Astrocyte (in vitro differentiated cells and primary cell): Measurements from ENCODE around the gene FOXJ1. TPM values are rescaled to one million over a fixed set of nuclear protein-coding genes. Genes with fewer than 3 reads are reported as not detected.

Source experiments
- DNase-seq: peaks from one replicate; pipeline ENCODE4 v3.0.0-alpha.2; 2010; ENCODE audit warnings: low read depth
- FAIRE-seq: peaks from 2 replicates; lab custom pipeline; 2011; peaks lifted over from hg19 to GRCh38; lab: Jason Lieb, UNC
- H2AFZ ChIP-seq: 2 replicates; pipeline ENCODE4 v1.6.0; 2012; ENCODE audit warnings: low read depth, low read length, inconsistent platforms
- H3K27ac ChIP-seq: 2 replicates; pipeline ENCODE4 v1.5.1; 2011; ENCODE audit warnings: low read depth, low read length, inconsistent platforms
- H3K27me3 ChIP-seq: 2 replicates; pipeline ENCODE4 v1.6.0; 2011; ENCODE audit warnings: low read length, inconsistent platforms; ENCODE audit not compliant: insufficient read depth
- H3K36me3 ChIP-seq: 2 replicates; pipeline ENCODE4 v1.5.1; 2011; ENCODE audit warnings: low read length, inconsistent platforms; ENCODE audit not compliant: insufficient read depth
- H3K4me1 ChIP-seq: 2 replicates; pipeline ENCODE4 v1.5.1; 2011; ENCODE audit warnings: low read length, inconsistent platforms; ENCODE audit not compliant: insufficient read depth
- H3K4me2 ChIP-seq: 2 replicates; pipeline ENCODE4 v1.6.0; 2012; ENCODE audit warnings: low read length, inconsistent platforms
- H3K4me3 ChIP-seq: 2 replicates; pipeline ENCODE4 v1.5.1; 2011; ENCODE audit warnings: low read depth, mild to moderate bottlenecking, low read length, inconsistent platforms; ENCODE audit not compliant: insufficient read depth
- H3K79me2 ChIP-seq: 2 replicates; pipeline ENCODE4 v1.6.0; 2012; ENCODE audit warnings: mild to moderate bottlenecking, low read length, inconsistent platforms; ENCODE audit not compliant: insufficient read depth
- H3K9ac ChIP-seq: 2 replicates; pipeline ENCODE4 v1.6.0; 2012; ENCODE audit warnings: mild to moderate bottlenecking, low read length, inconsistent platforms
- H3K9me3 ChIP-seq: 2 replicates; pipeline ENCODE4 v1.5.1; 2012; ENCODE audit warnings: low read depth, mild to moderate bottlenecking, low read length, inconsistent platforms; ENCODE audit not compliant: insufficient read depth
- H4K20me1 ChIP-seq: 2 replicates; pipeline ENCODE4 v1.6.0; 2012; ENCODE audit warnings: low read length, inconsistent platforms; ENCODE audit not compliant: insufficient read depth
- H3K27ac Mint-ChIP-seq: one replicate; pipeline ENCODE4 v1.8.0; 2021; ENCODE audit warnings: mild to moderate bottlenecking, mixed read lengths; ENCODE audit not compliant: unreplicated experiment
- H3K27me3 Mint-ChIP-seq: one replicate; pipeline ENCODE4 v1.8.0; 2021; ENCODE audit warnings: low read depth, mixed read lengths; ENCODE audit not compliant: unreplicated experiment
- H3K36me3 Mint-ChIP-seq: one replicate; pipeline ENCODE4 v1.8.0; 2021; ENCODE audit warnings: low read depth, mixed read lengths; ENCODE audit not compliant: unreplicated experiment
- H3K4me1 Mint-ChIP-seq: one replicate; pipeline ENCODE4 v1.8.0; 2021; ENCODE audit warnings: low read depth, mixed read lengths; ENCODE audit not compliant: unreplicated experiment
- H3K4me3 Mint-ChIP-seq: one replicate; pipeline ENCODE4 v1.8.0; 2021; ENCODE audit warnings: mild to moderate bottlenecking, moderate library complexity, mixed read lengths; ENCODE audit not compliant: unreplicated experiment
- H3K9me3 Mint-ChIP-seq: one replicate; pipeline ENCODE4 v1.8.0; 2021; ENCODE audit warnings: mild to moderate bottlenecking, mixed read lengths; ENCODE audit not compliant: unreplicated experiment
- EZH2 ChIP-seq: IDR thresholded peaks from 2 replicates; pipeline ENCODE4 v1.6.1; 2012; ENCODE audit warnings: mild to moderate bottlenecking, low read length, inconsistent platforms; ENCODE audit not compliant: insufficient read depth
- total RNA-seq: library from RNA; stranded (reverse); gene quantifications from 2 replicates; pipeline ENCODE4 v1.2.1, GENCODE V29; 2021
- TF ChIP-seq, protein P1 (sequence below): IDR thresholded peaks from 2 replicates; pipeline ENCODE4 v1.5.1; 2011; ENCODE audit warnings: low read depth, mild to moderate bottlenecking, inconsistent platforms, low read length, moderate library complexity; ENCODE audit not compliant: insufficient read depth

Gene FOXJ1
- total RNA-seq, 1 donor from 2014 or later: 0.48 TPM

DNA sequence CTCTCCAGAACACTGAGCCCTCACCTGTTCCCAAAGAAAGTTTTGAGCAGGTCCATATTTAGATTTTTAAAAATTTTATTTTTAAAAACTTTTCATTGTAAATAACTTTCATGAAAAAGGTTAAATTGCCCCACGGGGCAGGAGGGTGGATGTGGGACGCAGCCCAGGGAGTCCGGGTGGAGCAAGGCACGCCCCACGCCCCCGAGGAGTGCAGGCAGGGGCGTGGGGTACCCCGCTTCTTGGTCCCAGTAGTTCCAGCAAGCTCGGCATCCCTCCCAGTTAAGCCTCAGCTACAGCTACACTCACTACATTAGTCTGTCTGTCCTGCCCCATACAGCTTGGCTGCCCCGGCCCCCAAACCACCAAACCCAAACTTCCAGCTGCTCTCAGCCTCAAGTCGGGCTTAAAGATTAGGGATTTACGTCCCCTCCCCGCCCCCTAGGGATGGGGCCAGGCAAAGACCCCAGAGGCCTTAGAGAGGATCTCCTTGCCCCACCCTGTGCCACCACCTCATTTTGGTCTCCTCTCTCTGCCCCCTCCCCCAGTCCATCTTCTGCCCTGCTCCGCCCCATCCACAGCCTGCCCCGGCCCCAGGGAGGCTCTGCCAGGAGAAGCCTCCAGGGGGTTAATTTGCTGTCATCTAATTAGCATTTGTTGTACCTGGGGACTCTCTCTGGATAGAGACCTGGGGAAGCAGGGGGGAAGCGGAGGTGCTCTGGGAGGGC lies 4.6 kb downstream of the FOXJ1 start:
- no peaks in the 10 kb centered on the region for H3K36me3 ChIP-seq
- peaks cover 52% of the 10 kb centered on the region for H3K27me3 ChIP-seq
- H3K9me3 ChIP-seq: no peaks in the 10 kb centered on the region
- TF ChIP-seq EZH2: no peak
- TF ChIP-seq, protein P1, sequence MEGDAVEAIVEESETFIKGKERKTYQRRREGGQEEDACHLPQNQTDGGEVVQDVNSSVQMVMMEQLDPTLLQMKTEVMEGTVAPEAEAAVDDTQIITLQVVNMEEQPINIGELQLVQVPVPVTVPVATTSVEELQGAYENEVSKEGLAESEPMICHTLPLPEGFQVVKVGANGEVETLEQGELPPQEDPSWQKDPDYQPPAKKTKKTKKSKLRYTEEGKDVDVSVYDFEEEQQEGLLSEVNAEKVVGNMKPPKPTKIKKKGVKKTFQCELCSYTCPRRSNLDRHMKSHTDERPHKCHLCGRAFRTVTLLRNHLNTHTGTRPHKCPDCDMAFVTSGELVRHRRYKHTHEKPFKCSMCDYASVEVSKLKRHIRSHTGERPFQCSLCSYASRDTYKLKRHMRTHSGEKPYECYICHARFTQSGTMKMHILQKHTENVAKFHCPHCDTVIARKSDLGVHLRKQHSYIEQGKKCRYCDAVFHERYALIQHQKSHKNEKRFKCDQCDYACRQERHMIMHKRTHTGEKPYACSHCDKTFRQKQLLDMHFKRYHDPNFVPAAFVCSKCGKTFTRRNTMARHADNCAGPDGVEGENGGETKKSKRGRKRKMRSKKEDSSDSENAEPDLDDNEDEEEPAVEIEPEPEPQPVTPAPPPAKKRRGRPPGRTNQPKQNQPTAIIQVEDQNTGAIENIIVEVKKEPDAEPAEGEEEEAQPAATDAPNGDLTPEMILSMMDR: no peak
- DNase-seq: no peak
- no peak overlapping the region for H3K9ac ChIP-seq
- no peak overlapping the region for H3K4me3 ChIP-seq
- no peak overlapping the region for H2AFZ ChIP-seq
- H3K4me1 ChIP-seq: peaks cover 3% of the 10 kb centered on the region
- H4K20me1 ChIP-seq: no peaks in the 10 kb centered on the region
- no peak overlapping the region for H3K4me2 ChIP-seq
- no peaks in the 10 kb centered on the region for H3K79me2 ChIP-seq
- FAIRE-seq: no peak
- Mint-ChIP-seq H3K9me3 (no peaks in the 10 kb centered on the region), H3K4me3 (no peak overlapping the region), H3K27ac (no peak overlapping the region), H3K36me3 (no peaks in the 10 kb centered on the region), H3K4me1 (peaks cover 11% of the 10 kb centered on the region), H3K27me3 (peaks cover 48% of the 10 kb centered on the region)
- no peak overlapping the region for H3K27ac ChIP-seq

DNA sequence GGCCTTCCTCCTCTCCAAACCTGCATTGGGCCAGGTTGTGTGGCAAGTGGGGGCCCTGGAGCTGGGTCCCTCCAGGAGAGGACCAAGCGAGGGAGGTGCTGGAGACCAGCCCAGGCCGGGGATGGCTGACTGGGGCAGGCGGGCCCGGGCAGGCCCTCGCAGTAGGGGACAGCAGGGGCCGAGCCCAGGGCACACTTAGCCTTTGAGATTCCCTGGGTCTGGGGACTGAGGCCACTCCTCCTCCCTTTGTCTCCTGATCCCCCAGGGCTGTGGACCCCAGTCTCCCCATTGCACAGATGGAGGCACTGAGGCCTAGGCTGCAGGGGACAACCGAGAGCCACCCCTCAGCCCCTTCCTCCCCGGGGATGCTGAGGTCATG lies 5.2 kb downstream of the FOXJ1 start:
- no peak overlapping the region for H3K27ac ChIP-seq
- no peaks in the 10 kb centered on the region for H4K20me1 ChIP-seq
- no peak for FAIRE-seq
- TF ChIP-seq, protein P1: no peak
- no peak for TF ChIP-seq EZH2
- H3K79me2 ChIP-seq: no peaks in the 10 kb centered on the region
- no peaks in the 10 kb centered on the region for H3K36me3 Mint-ChIP-seq
- no peak overlapping the region for H2AFZ ChIP-seq
- no peak overlapping the region for H3K4me3 Mint-ChIP-seq
- H3K36me3 ChIP-seq: no peaks in the 10 kb centered on the region
- H3K27me3 Mint-ChIP-seq: peaks cover 53% of the 10 kb centered on the region
- H3K4me1 Mint-ChIP-seq: peaks cover 11% of the 10 kb centered on the region
- H3K9me3 Mint-ChIP-seq: no peaks in the 10 kb centered on the region
- H3K4me1 ChIP-seq: no peaks in the 10 kb centered on the region
- no peak overlapping the region for H3K27ac Mint-ChIP-seq
- H3K27me3 ChIP-seq: peaks cover 51% of the 10 kb centered on the region
- H3K9ac ChIP-seq: no peak overlapping the region
- H3K9me3 ChIP-seq: no peaks in the 10 kb centered on the region
- H3K4me3 ChIP-seq: no peak overlapping the region
- H3K4me2 ChIP-seq: no peak overlapping the region
- no peak for DNase-seq
